GM12874 (cell line): ENCODE measurements around the gene CHKB.

ENCODE experiments used
- CTCF ChIP-seq: IDR thresholded peaks from 2 replicates; pipeline ENCODE4 v1.5.1; 2011; ENCODE audit warnings: low read depth, mild to moderate bottlenecking, control low read depth, low read length, moderate library complexity; ENCODE audit not compliant: insufficient read depth

The CHKB gene

DNA sequence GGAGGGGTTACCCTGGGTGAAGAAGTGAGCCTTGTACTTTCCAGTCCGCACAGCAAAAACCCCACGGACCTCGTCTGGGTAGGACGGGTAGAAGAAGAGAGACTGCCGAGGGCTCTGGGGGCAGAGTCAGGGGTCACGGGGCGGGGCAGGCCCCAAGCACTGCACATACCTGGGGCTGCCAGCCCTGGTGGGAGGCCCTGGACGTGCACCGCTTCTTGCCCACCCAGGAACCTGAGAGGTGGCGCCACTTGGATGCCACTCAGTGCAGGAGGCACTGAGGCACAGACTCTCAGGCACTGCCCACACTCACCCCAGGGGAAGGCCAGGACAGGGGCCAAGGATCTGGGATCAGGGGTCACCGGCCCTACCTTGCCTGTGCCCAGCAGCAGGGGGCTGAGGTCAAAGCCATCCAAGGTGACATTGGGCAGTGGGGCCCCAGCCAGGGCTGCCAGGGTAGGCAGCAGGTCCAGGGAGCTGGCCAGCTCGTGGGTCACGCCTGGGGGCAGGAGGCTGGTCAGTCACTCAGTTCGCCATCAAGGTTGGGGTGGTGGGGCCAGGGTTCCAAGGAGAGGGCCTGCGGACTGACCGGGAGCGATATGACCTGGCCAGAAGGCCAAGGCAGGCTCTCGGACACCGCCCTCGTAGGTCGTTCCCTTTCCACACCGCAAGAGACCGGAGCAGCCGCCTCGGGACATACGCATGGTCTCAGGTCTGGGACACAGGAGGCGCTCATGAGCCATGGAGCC, 43.1 kb upstream of the CHKB start:
- no peak for TF ChIP-seq CTCF

- no peak for TF ChIP-seq CTCF
Measured at GRCh38 chr22:50625131-50625567, 42.5 kb upstream of the CHKB start.

GRCh38 chr22:50624347-50625130, 41.9 kb upstream of the CHKB start:
- no peak for TF ChIP-seq CTCF

DNA sequence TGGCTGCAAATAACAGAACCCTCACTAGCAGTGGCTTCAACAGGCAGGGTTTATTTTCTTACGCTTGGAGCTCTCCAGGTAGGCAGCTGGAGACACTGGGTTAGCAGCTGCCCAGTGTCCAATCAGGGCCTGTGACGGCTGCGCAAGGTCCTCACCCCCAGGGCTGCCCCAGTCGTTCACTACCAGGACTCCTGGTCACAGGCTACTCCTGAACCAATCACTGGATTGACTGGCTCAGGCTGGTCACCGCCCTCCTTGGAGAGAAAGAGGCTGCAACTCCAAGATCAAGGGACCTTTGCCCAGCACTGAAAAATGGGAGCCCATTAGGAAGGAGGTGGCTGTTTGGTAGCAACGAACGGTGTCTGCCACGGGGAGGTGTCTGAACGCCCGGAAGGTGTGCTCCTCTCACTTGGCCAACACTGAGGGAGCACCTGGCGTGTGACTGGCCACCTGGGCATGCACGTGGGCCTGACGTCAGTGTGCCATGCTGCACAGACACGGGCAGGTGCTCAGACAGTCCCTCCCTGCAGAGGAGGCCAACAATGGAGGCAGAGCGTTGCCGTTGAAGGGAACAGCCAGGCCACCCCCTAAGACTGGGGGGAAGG, 40.2 kb upstream of the CHKB start:
- no peak for TF ChIP-seq CTCF

GRCh38 chr22:50621948-50622722, 39.5 kb upstream of the CHKB start:
- TF ChIP-seq CTCF, result peak; percentile 49

DNA sequence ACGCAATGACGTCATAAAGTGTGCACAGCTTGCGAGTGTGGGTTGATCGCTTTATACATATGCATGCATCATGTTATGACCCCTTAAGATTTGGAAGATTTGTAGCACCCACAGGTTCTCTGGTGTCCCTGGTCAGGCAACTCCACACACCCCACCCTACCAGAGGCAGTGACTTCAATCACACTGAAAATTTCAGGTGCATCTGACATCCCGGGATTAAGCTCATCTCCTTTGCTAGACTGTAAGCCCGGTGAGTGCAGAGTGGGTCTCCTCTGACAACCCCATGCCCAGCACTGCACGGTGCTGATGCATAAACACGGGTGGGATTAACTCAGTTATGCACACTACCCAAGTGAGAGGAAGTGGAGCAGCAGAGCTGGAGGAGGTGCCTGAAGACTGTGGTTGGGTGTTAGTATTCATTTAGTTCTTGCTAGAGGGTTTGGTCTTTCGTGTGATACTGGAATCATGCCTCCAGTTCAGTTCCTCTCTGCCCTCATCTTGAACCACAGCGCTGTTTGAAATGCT, 38.8 kb upstream of the CHKB start:
- TF ChIP-seq CTCF, result no peak
